ENCODE measurements around the gene VWA8. TPM values are rescaled to one million over a fixed set of nuclear protein-coding genes. Genes with fewer than 3 reads are reported as not detected.
A peak's percentile ranks its signal among the peaks of the same experiment; 100 is the strongest.

VWA8 gene
- total and polyA plus RNA-seq, 4 donors, result 4.7 to 26.3 (median 11.9) TPM

DNA sequence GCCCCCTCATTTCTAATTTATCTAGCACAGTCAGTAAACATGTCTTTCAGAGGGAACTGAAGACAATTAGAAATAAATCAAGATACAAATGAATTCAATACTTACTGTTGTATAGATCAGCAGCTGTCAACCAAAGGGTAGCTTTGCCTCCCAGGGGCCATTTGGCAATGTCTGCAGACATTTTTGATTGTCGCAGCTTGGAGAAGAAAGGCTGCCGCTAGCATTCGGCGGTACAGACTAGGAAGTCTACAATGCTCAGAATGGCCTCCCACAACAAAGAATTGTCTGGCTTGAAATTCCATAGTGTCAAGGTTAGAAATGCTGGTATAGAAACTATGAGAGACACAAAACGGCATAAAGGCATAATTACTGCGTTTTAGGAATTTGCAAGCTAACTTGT is 412.0 kb downstream of the VWA8 start:
- DNase-seq, result no peak
- Histone ChIP-seq H3K4me3 (no peak overlapping the region), H3K27ac (ENCODE audit: low read depth in 1 of 2, low read length in 1 of 2) (no peak overlapping the region), H3K9ac (ENCODE audit: insufficient read depth in 1 of 2, low read length in 2 of 2) (no peak overlapping the region), H3K36me3 (ENCODE audit: control insufficient read depth in 4 of 4, insufficient read depth in 4 of 4, low read length in 4 of 4) (no peaks in the 10 kb centered on the region), H3K9me3 (ENCODE audit: control insufficient read depth in 4 of 4, insufficient read depth in 3 of 4, low read length in 3 of 4) (no peaks in the 10 kb centered on the region), H3K4me1 (ENCODE audit: control insufficient read depth in 5 of 5, insufficient read depth in 5 of 5, low read length in 5 of 5) (peaks cover 0 to 14% (median 0%) of the 10 kb centered on the region in 5 donors), H3K27me3 (ENCODE audit: control insufficient read depth in 3 of 3, insufficient read depth in 3 of 3, low read length in 2 of 3) (no peaks in the 10 kb centered on the region)
- TF ChIP-seq, protein P1, sequence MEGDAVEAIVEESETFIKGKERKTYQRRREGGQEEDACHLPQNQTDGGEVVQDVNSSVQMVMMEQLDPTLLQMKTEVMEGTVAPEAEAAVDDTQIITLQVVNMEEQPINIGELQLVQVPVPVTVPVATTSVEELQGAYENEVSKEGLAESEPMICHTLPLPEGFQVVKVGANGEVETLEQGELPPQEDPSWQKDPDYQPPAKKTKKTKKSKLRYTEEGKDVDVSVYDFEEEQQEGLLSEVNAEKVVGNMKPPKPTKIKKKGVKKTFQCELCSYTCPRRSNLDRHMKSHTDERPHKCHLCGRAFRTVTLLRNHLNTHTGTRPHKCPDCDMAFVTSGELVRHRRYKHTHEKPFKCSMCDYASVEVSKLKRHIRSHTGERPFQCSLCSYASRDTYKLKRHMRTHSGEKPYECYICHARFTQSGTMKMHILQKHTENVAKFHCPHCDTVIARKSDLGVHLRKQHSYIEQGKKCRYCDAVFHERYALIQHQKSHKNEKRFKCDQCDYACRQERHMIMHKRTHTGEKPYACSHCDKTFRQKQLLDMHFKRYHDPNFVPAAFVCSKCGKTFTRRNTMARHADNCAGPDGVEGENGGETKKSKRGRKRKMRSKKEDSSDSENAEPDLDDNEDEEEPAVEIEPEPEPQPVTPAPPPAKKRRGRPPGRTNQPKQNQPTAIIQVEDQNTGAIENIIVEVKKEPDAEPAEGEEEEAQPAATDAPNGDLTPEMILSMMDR (IDR thresholded peaks at IDR 0.05; ENCODE audit: control extremely low read depth, extremely low read depth), result no peak
- ATAC-seq (ENCODE audit: insufficient read depth, low FRiP score), result no peak
- 82 to 84% methylated on average over 6 of the region's 6 CpGs for WGBS, 2 donors

DNA sequence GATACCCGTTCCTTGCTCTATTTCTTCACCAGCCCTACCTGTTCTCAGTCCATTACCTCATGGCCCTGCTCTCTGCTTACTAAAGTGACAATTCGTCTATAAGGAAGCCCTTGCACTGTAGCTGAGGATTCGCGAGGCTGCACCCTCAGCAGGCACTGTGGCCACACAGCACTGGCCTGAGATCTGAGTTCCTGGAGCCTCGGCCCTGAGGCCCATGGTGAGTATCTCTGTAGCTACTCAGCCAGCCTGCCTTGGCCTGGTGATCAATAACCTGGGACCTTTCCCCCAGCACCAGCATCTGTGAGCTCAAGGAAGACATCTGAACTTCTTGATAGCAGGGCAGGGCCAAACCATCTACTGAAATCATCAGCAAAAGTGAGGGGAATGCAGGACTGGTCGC is 412.9 kb downstream of the VWA8 start:
- peak overlapping the region in 1 of 2 donors; percentile 42 for H3K27ac ChIP-seq (ENCODE audit: low read depth in 1 of 2, low read length in 1 of 2)
- H3K4me3 ChIP-seq, result no peak overlapping the region
- H3K9me3 ChIP-seq (ENCODE audit: control insufficient read depth in 4 of 4, insufficient read depth in 3 of 4, low read length in 3 of 4), result no peaks in the 10 kb centered on the region
- TF ChIP-seq, protein P1 (IDR thresholded peaks at IDR 0.05; ENCODE audit: control extremely low read depth, extremely low read depth), result no peak
- DNase-seq (no peak), ATAC-seq (ENCODE audit: insufficient read depth, low FRiP score) (no peak)
- 74 to 95% methylated on average over 6 of the region's 6 CpGs for WGBS, 2 donors
- H3K4me1 ChIP-seq (ENCODE audit: control insufficient read depth in 5 of 5, insufficient read depth in 5 of 5, low read length in 5 of 5), result peaks cover 0 to 14% (median 0%) of the 10 kb centered on the region in 5 donors
- H3K9ac ChIP-seq (ENCODE audit: insufficient read depth in 1 of 2, low read length in 2 of 2), result no peak overlapping the region
- no peaks in the 10 kb centered on the region for H3K36me3 ChIP-seq (ENCODE audit: control insufficient read depth in 4 of 4, insufficient read depth in 4 of 4, low read length in 4 of 4)
- H3K27me3 ChIP-seq (ENCODE audit: control insufficient read depth in 3 of 3, insufficient read depth in 3 of 3, low read length in 2 of 3), result no peaks in the 10 kb centered on the region

GRCh38 chr13:41547251-41548000 is 413.5 kb downstream of the VWA8 start:
- WGBS, 2 donors, result 64 to 67% methylated on average over 17 of the region's 17 CpGs
- H3K9me3 ChIP-seq (ENCODE audit: control insufficient read depth in 4 of 4, insufficient read depth in 3 of 4, low read length in 3 of 4), result no peaks in the 10 kb centered on the region
- no peaks in the 10 kb centered on the region for H3K27me3 ChIP-seq (ENCODE audit: control insufficient read depth in 3 of 3, insufficient read depth in 3 of 3, low read length in 2 of 3)
- no peaks in the 10 kb centered on the region for H3K36me3 ChIP-seq (ENCODE audit: control insufficient read depth in 4 of 4, insufficient read depth in 4 of 4, low read length in 4 of 4)
- DNase-seq (peak in 2 of 3 donors; percentile 37 to 47), ATAC-seq (ENCODE audit: insufficient read depth, low FRiP score) (no peak)
- peak overlapping the region in 1 of 2 donors; percentile 42 for H3K27ac ChIP-seq (ENCODE audit: low read depth in 1 of 2, low read length in 1 of 2)
- H3K4me1 ChIP-seq (ENCODE audit: control insufficient read depth in 5 of 5, insufficient read depth in 5 of 5, low read length in 5 of 5), result peaks cover 0 to 14% (median 0%) of the 10 kb centered on the region in 5 donors
- H3K9ac ChIP-seq (ENCODE audit: insufficient read depth in 1 of 2, low read length in 2 of 2), result no peak overlapping the region
- no peak overlapping the region for H3K4me3 ChIP-seq
- TF ChIP-seq, protein P1 (IDR thresholded peaks at IDR 0.05; ENCODE audit: control extremely low read depth, extremely low read depth), result no peak

All from lung (tissue), 12 donors.